Endodermal cell (in vitro differentiated cells): ENCODE data around the gene BTBD8. TPM values are rescaled to one million over a fixed set of nuclear protein-coding genes. Genes with fewer than 3 reads are reported as not detected.

Source experiments
- DNase-seq: peaks from one replicate; pipeline ENCODE4 v3.0.0-alpha.2; 2017
- H3K27ac ChIP-seq: 2 replicates; pipeline ENCODE4 v1.5.1; 2013; ENCODE audit warnings: mild to moderate bottlenecking, low read depth, low read length, moderate library complexity
- H3K27me3 ChIP-seq: 2 replicates; pipeline ENCODE4 v1.6.1; 2013; ENCODE audit warnings: mild to moderate bottlenecking, low read length, moderate library complexity; ENCODE audit not compliant: insufficient read depth, control insufficient read depth, poor library complexity, severe bottlenecking
- H3K36me3 ChIP-seq: 2 replicates; pipeline ENCODE4 v1.7.0; 2013; ENCODE audit warnings: mild to moderate bottlenecking, low read length, moderate library complexity; ENCODE audit not compliant: control insufficient read depth, insufficient read depth
- H3K4me1 ChIP-seq: one replicate; pipeline ENCODE4 v1.7.0; 2013; ENCODE audit warnings: low read length; ENCODE audit not compliant: control insufficient read depth, insufficient read depth
- H3K4me3 ChIP-seq: 2 replicates; pipeline ENCODE4 v1.5.1; 2013; ENCODE audit warnings: mild to moderate bottlenecking, low read length, moderate library complexity
- H3K9ac ChIP-seq: 2 replicates; pipeline ENCODE4 v1.6.1; 2013; ENCODE audit warnings: mild to moderate bottlenecking, low read length, moderate library complexity; ENCODE audit not compliant: poor library complexity, severe bottlenecking; ENCODE audit errors: extremely low read depth
- H3K9me3 ChIP-seq: 2 replicates; pipeline ENCODE4 v1.6.1; 2013; ENCODE audit warnings: mild to moderate bottlenecking, low read length, moderate library complexity; ENCODE audit not compliant: control insufficient read depth
- H3K27ac Mint-ChIP-seq: 2 replicates; pipeline ENCODE4 v1.8.0; 2020; ENCODE audit warnings: mixed read lengths
- H3K27me3 Mint-ChIP-seq: 2 replicates; pipeline ENCODE4 v1.8.0; 2021; ENCODE audit warnings: mild to moderate bottlenecking, mixed read lengths; ENCODE audit not compliant: insufficient read depth
- H3K36me3 Mint-ChIP-seq: 2 replicates; pipeline ENCODE4 v1.8.0; 2020; ENCODE audit warnings: low read depth, mixed read lengths
- H3K4me1 Mint-ChIP-seq: 2 replicates; pipeline ENCODE4 v1.8.0; 2020; ENCODE audit warnings: mixed read lengths
- H3K4me3 Mint-ChIP-seq: 2 replicates; pipeline ENCODE4 v1.8.0; 2020; ENCODE audit warnings: mild to moderate bottlenecking, moderate library complexity, mixed read lengths
- H3K9me3 Mint-ChIP-seq: 2 replicates; pipeline ENCODE4 v1.8.0; 2020; ENCODE audit warnings: mild to moderate bottlenecking, mixed read lengths
- CTCF ChIP-seq: fragments of 200-600 bp; sonication (generic); conservative IDR thresholded peaks from 2 replicates; pipeline ENCODE4 v1.5.0; 2021; ENCODE audit warnings: antibody characterized with exemption, mild to moderate bottlenecking
- WGBS, 2 experiments: methylation state at CpG; one replicate each; pipeline versions ENCODE4 v1.1.5 to v1.1.7; 2013; ENCODE audit warnings: missing lambda C conversion rate in 2 of 2, mixed read lengths in 1 of 2; ENCODE audit not compliant: insufficient coverage in 1 of 2, insufficient read length in 1 of 2; 5-methylcytosine and 5-hydroxymethylcytosine counted together
- total RNA-seq, 2 donors: library from RNA; stranded (reverse); fragmentation: NEBNext Ultra II Directional in 1 of 2; extraction: Animal tissue kit (Norgen Biotek cat#: 25700) in 1 of 2; gene quantifications; 2 replicates in 1 of 2; 3 replicates in 1 of 2; pipeline ENCODE4 v1.2.1, GENCODE V29; 2021

BTBD8 gene
- total RNA-seq, 2 donors from 2014 or later, result 6.8 to 8.1 TPM

- Mint-ChIP-seq H3K4me3 (no peak overlapping the region), H3K9me3 (peaks cover 6% of the 10 kb centered on the region), H3K36me3 (no peaks in the 10 kb centered on the region), H3K27ac (no peak overlapping the region), H3K27me3 (no peaks in the 10 kb centered on the region), H3K4me1 (peaks cover 3% of the 10 kb centered on the region)
- Histone ChIP-seq H3K9ac (no peak overlapping the region), H3K9me3 (no peaks in the 10 kb centered on the region), H3K4me3 (no peak overlapping the region), H3K4me1 (no peaks in the 10 kb centered on the region), H3K27ac (no peak overlapping the region), H3K36me3 (no peaks in the 10 kb centered on the region), H3K27me3 (no peaks in the 10 kb centered on the region)
- no peak for DNase-seq
- no peak for TF ChIP-seq CTCF
These were observed 138.9 kb downstream of the BTBD8 start for GRCh38 chr1:92219028-92219427.

GRCh38 chr1:92228401-92228800 is 148.3 kb downstream of the BTBD8 start:
- no peaks in the 10 kb centered on the region for H3K36me3 Mint-ChIP-seq
- H3K9me3 ChIP-seq, result no peaks in the 10 kb centered on the region
- no peak overlapping the region for H3K27ac ChIP-seq
- no peak for TF ChIP-seq CTCF
- WGBS, 2 experiments, result 93% methylated on average over 3 of the region's 3 CpGs; no CpG with 5 or more reads in 1 of the 2 experiments
- H3K4me3 Mint-ChIP-seq, result no peak overlapping the region
- H3K9ac ChIP-seq, result no peak overlapping the region
- no peaks in the 10 kb centered on the region for H3K4me1 ChIP-seq
- no peak overlapping the region for H3K4me3 ChIP-seq
- H3K27me3 ChIP-seq, result no peaks in the 10 kb centered on the region
- no peaks in the 10 kb centered on the region for H3K36me3 ChIP-seq
- H3K9me3 Mint-ChIP-seq, result peaks cover 4% of the 10 kb centered on the region
- DNase-seq, result no peak
- H3K27ac Mint-ChIP-seq, result no peak overlapping the region
- no peaks in the 10 kb centered on the region for H3K27me3 Mint-ChIP-seq
- no peaks in the 10 kb centered on the region for H3K4me1 Mint-ChIP-seq

GRCh38 chr1:92230736-92231135 is 150.6 kb downstream of the BTBD8 start:
- WGBS, 2 experiments, result 90 to 100% methylated on average over 1 of the region's 1 CpG
- H3K27me3 Mint-ChIP-seq, result no peaks in the 10 kb centered on the region

More at GRCh38 chr1:92230736-92231135, 150.6 kb downstream of the BTBD8 start:
- Histone ChIP-seq H3K27me3 (no peaks in the 10 kb centered on the region), H3K36me3 (no peaks in the 10 kb centered on the region), H3K4me3 (no peak overlapping the region), H3K4me1 (no peaks in the 10 kb centered on the region), H3K9me3 (no peaks in the 10 kb centered on the region), H3K9ac (no peak overlapping the region), H3K27ac (no peak overlapping the region)
- Mint-ChIP-seq H3K36me3 (no peaks in the 10 kb centered on the region), H3K27ac (no peak overlapping the region), H3K9me3 (peaks cover 9% of the 10 kb centered on the region), H3K4me1 (no peaks in the 10 kb centered on the region), H3K4me3 (no peak overlapping the region)
- TF ChIP-seq CTCF, result no peak
- no peak for DNase-seq

Other genes with a start within 250 kb of the BTBD8 start
- 1 to 10 TPM; 8.1 to 8.5 TPM for gene TGFBR3, start 194.2 kb upstream of the BTBD8 start, total RNA-seq
- gene BRDT, start 130.9 kb upstream of the BTBD8 start, total RNA-seq, result 1 to 10 TPM; 2.3 to 4.4 TPM
- under 1 TPM; 0.40 to 0.73 TPM for gene EPHX4, start 50.4 kb upstream of the BTBD8 start, total RNA-seq
- under 1 TPM in 1 of 2 donors, not detected in 1; 0.37 TPM for gene SETSIP, start 4.9 kb upstream of the BTBD8 start, total RNA-seq
- gene C1orf146, start 137.6 kb downstream of the BTBD8 start, total RNA-seq, result not detected
- 10 to 100 TPM; 27.2 to 27.7 TPM for gene GLMN, start 218.6 kb downstream of the BTBD8 start, total RNA-seq
- 10 to 100 TPM; 38.6 to 43.7 TPM for gene RPAP2, start 218.7 kb downstream of the BTBD8 start, total RNA-seq